HCT116 (cell line): Measurements from ENCODE around the gene UVSSA. TPM values are rescaled to one million over a fixed set of nuclear protein-coding genes. Genes with fewer than 3 reads are reported as not detected.

Experiments
- ATAC-seq: fragments of 200-7000 bp; cut with Tn5 transposase; 2 replicates; pipeline ENCODE4 v1.9.1; 2020; ENCODE audit warnings: mild to moderate bottlenecking, moderate library complexity
- BruUV-seq: library from RNA; stranded (reverse); fragments of 400-500 nt; replicated peaks from 2 replicates; lab custom pipeline; 2021; lab: Mats Ljungman, UMichigan
- CTCF ChIA-PET: fragments of 300-600 bp; sonication (Branson Sonifier 250); formaldehyde crosslinking; loops from one replicate; lab custom pipeline; 2021; ENCODE audit warnings: antibody characterized with exemption; lab: Charles Lee
- POLR2A ChIA-PET: fragments of 300-600, 350-600 bp; sonication (Branson Sonifier 250); formaldehyde crosslinking; loops from one replicate; lab custom pipeline; 2021; ENCODE audit warnings: antibody characterized with exemption; lab: Charles Lee
- RAD21 ChIA-PET, 2 experiments: fragments of 300-600 bp; sonication (Branson Sonifier 250); formaldehyde crosslinking; loops; one replicate each; lab custom pipeline; 2023; ENCODE audit warnings: low total read pairs in 2 of 2; ENCODE audit not compliant: uncharacterized antibody in 2 of 2, unreplicated experiment in 2 of 2, low non-redundant PET in 1 of 2; lab: Charles Lee
- DNase-seq: peaks from one replicate; pipeline ENCODE4 v3.0.0-alpha.2; 2010; ENCODE audit warnings: low read depth, low spot score
- H2AFZ ChIP-seq: fragments of 200-600 bp; shearing (Covaris generic), sonication (generic); 2 replicates; pipeline ENCODE4 v1.6.1; 2017; ENCODE audit warnings: low read depth, mixed run types, mixed read lengths, antibody characterized with exemption, low read length; ENCODE audit not compliant: poor library complexity, severe bottlenecking
- H3K27ac ChIP-seq: 2 replicates; pipeline ENCODE4 v1.5.1; 2012; ENCODE audit warnings: low read depth, low read length
- H3K27me3 ChIP-seq: fragments of 200-600 bp; sonication (generic); 2 replicates; pipeline ENCODE4 v1.6.1; 2016; ENCODE audit warnings: mixed run types, low read length, mixed read lengths; ENCODE audit not compliant: insufficient read depth
- H3K36me3 ChIP-seq, 2 experiments: fragments of 200-500 bp in 1 of 2; fragments of 200-600 bp in 1 of 2; sonication (Bioruptor generic) in 1 of 2; sonication (generic) in 1 of 2; 2 replicates each; pipeline versions ENCODE4 v1.5.1 to v1.6.1; 2014 to 2016; ENCODE audit warnings: low read length in 2 of 2, inconsistent platforms in 1 of 2, mixed read lengths in 1 of 2, mixed run types in 1 of 2; ENCODE audit not compliant: insufficient read depth in 2 of 2, control insufficient read depth in 1 of 2
- H3K4me1 ChIP-seq, 2 experiments: fragments of 200-600 bp in 1 of 2; sonication (generic) in 1 of 2; 2 replicates each; pipeline versions ENCODE4 v1.5.1 to v1.6.1; 2012 to 2017; ENCODE audit warnings: low read length in 2 of 2, inconsistent platforms in 1 of 2, mild to moderate bottlenecking in 1 of 2, mixed read lengths in 1 of 2, mixed run types in 1 of 2, moderate library complexity in 1 of 2; ENCODE audit not compliant: insufficient read depth in 2 of 2, control insufficient read depth in 1 of 2
- H3K4me2 ChIP-seq: fragments of 200-600 bp; sonication (generic); 2 replicates; pipeline ENCODE4 v1.6.1; 2017; ENCODE audit warnings: mixed run types, low read length, mixed read lengths
- H3K4me3 ChIP-seq, 2 experiments: fragments of 200-600 bp in 1 of 2; sonication (generic) in 1 of 2; replicated peaks in 1 of 2; 2 replicates each; pipeline ENCODE4 v1.5.1; 2011 to 2016; ENCODE audit warnings: low read length in 2 of 2, control low read depth in 1 of 2, low read depth in 1 of 2, mild to moderate bottlenecking in 1 of 2, mixed read lengths in 1 of 2, mixed run types in 1 of 2
- H3K79me2 ChIP-seq: fragments of 200-600 bp; sonication (generic); 2 replicates; pipeline ENCODE4 v1.6.1; 2017; ENCODE audit warnings: mild to moderate bottlenecking, mixed run types, low read length, moderate library complexity, mixed read lengths; ENCODE audit not compliant: insufficient read depth
- H3K9ac ChIP-seq: fragments of 200-600 bp; sonication (generic); 2 replicates; pipeline ENCODE4 v1.6.1; 2016; ENCODE audit warnings: low read length, mixed read lengths
- H3K9me2 ChIP-seq: fragments of 200-600 bp; sonication (generic), shearing (Covaris generic); 2 replicates; pipeline ENCODE4 v1.6.1; 2017; ENCODE audit warnings: mixed run types, mild to moderate bottlenecking, moderate library complexity; ENCODE audit not compliant: insufficient read depth
- H3K9me3 ChIP-seq, 2 experiments: fragments of 200-500 bp in 1 of 2; fragments of 200-600 bp in 1 of 2; sonication (Bioruptor generic) in 1 of 2; sonication (generic) in 1 of 2; 2 replicates each; pipeline ENCODE4 v1.6.1; 2014 to 2017; ENCODE audit warnings: low read length in 2 of 2, mixed read lengths in 2 of 2, inconsistent platforms in 1 of 2, low read depth in 1 of 2, mild to moderate bottlenecking in 1 of 2, mixed run types in 1 of 2, moderate library complexity in 1 of 2; ENCODE audit not compliant: control insufficient read depth in 1 of 2, insufficient read depth in 1 of 2
- H4K20me1 ChIP-seq: fragments of 200-600 bp; sonication (generic), shearing (Covaris generic); 2 replicates; pipeline ENCODE4 v1.6.1; 2017; ENCODE audit warnings: mixed run types, mild to moderate bottlenecking, moderate library complexity; ENCODE audit not compliant: insufficient read depth
- ATF3 ChIP-seq: IDR thresholded peaks from 2 replicates; pipeline ENCODE4 v1.6.1; 2012
- CBX3 ChIP-seq: IDR thresholded peaks from 2 replicates; pipeline ENCODE4 v1.6.1; 2012; ENCODE audit warnings: low read depth
- CEBPB ChIP-seq: IDR thresholded peaks from 2 replicates; pipeline ENCODE4 v1.6.1; 2012; ENCODE audit warnings: low read depth
- EGR1 ChIP-seq: IDR thresholded peaks from 2 replicates; pipeline ENCODE4 v1.6.1; 2012; ENCODE audit warnings: low read depth
- EZH2phosphoT487 ChIP-seq: fragments of 200-600 bp; IDR thresholded peaks from 2 replicates; pipeline ENCODE4 v1.6.1; 2018; ENCODE audit warnings: antibody characterized with exemption, borderline replicate concordance
- FOSL1 ChIP-seq: IDR thresholded peaks from 2 replicates; pipeline ENCODE4 v1.6.1; 2012; ENCODE audit warnings: low read depth
- JUND ChIP-seq: IDR thresholded peaks from 2 replicates; pipeline ENCODE4 v1.6.1; 2012
- POLR2AphosphoS5 ChIP-seq: IDR thresholded peaks from 2 replicates; pipeline ENCODE4 v1.6.1; 2011; ENCODE audit warnings: mild to moderate bottlenecking, low read depth, low read length, moderate library complexity
- RAD21 ChIP-seq: IDR thresholded peaks from 2 replicates; pipeline ENCODE4 v1.6.1; 2012; ENCODE audit warnings: low read depth, mild to moderate bottlenecking
- REST ChIP-seq: IDR thresholded peaks from 2 replicates; pipeline ENCODE4 v1.6.1; 2012; ENCODE audit warnings: low read depth
- SP1 ChIP-seq: IDR thresholded peaks from 2 replicates; pipeline ENCODE4 v1.6.1; 2012; ENCODE audit warnings: low read depth
- SRF ChIP-seq: IDR thresholded peaks from 2 replicates; pipeline ENCODE4 v1.6.1; 2012; ENCODE audit warnings: low read depth
- TCF7L2 ChIP-seq: IDR thresholded peaks from 2 replicates; pipeline ENCODE4 v1.7.0; 2011; ENCODE audit warnings: borderline replicate concordance, inconsistent platforms; ENCODE audit not compliant: insufficient read depth, insufficient read length; ENCODE audit errors: extremely low read depth
- YY1 ChIP-seq: IDR thresholded peaks from 2 replicates; pipeline ENCODE4 v1.6.1; 2011; ENCODE audit warnings: low read length, low read depth, moderate library complexity, mild to moderate bottlenecking; ENCODE audit not compliant: insufficient replicate concordance; ENCODE audit errors: extremely low read depth
- ZBTB33 ChIP-seq: IDR thresholded peaks from 2 replicates; pipeline ENCODE4 v1.6.1; 2011; ENCODE audit warnings: mild to moderate bottlenecking, low read length, moderate library complexity; ENCODE audit not compliant: insufficient replicate concordance; ENCODE audit errors: extremely low read depth
- ZFX ChIP-seq: fragments of 450-650 bp; IDR thresholded peaks from 2 replicates; pipeline ENCODE4 v1.6.1; 2017
- ZNF274 ChIP-seq: fragments of 200-500 bp; sonication (Bioruptor generic); IDR thresholded peaks from 2 replicates; pipeline ENCODE4 v1.6.1; 2014; ENCODE audit warnings: mild to moderate bottlenecking, low read depth, low read length, inconsistent platforms
- intact Hi-C: fragments of 100-400 bp; cut with micrococcal nuclease; formaldehyde crosslinking; loops from 2 replicates; pipeline ENCODE4 v1.10.0; 2022
- total RNA-seq: library from RNA; stranded (reverse); gene quantifications from one replicate; pipeline ENCODE4 v1.2.1, GENCODE V29; 2021; ENCODE audit not compliant: unreplicated experiment
- TF ChIP-seq, protein P1 (sequence below): IDR thresholded peaks from 2 replicates; pipeline ENCODE4 v1.6.1; 2012

Gene UVSSA
- total RNA-seq, 1 experiment from 2014 or later = 30.5 TPM

GRCh38 chr4:1316537-1317168 lies 30.4 kb upstream of the UVSSA start:
- intact Hi-C loops = no loop called here
- ChIA-PET RAD21 (no interaction called here), CTCF (no interaction called here), POLR2A (no interaction called here)
- Histone ChIP-seq H2AFZ (no peak overlapping the region), H4K20me1 (no peaks in the 10 kb centered on the region), H3K4me1 (peaks cover 0 to 3% of the 10 kb centered on the region in 2 experiments; a peak in 1 of 4 replicates), H3K36me3 (peaks cover 27 to 48% of the 10 kb centered on the region in 2 experiments)
- no peak for TF ChIP-seq CEBPB
- no peak for TF ChIP-seq YY1
- no peak for TF ChIP-seq CBX3
- no peak for TF ChIP-seq ATF3
- TF ChIP-seq FOSL1 = no peak
- no peak for TF ChIP-seq TCF7L2
- no peak for TF ChIP-seq JUND
- no peak for TF ChIP-seq ZBTB33
- no peak for TF ChIP-seq EZH2phosphoT487
- no peak for TF ChIP-seq SRF
- no peak for TF ChIP-seq POLR2AphosphoS5
- TF ChIP-seq EGR1 = no peak
- TF ChIP-seq, protein P1, sequence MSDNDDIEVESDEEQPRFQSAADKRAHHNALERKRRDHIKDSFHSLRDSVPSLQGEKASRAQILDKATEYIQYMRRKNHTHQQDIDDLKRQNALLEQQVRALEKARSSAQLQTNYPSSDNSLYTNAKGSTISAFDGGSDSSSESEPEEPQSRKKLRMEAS = no peak
- no peak for TF ChIP-seq ZFX
- TF ChIP-seq RAD21 = no peak
- no peak for TF ChIP-seq SP1
- TF ChIP-seq REST = no peak
- no peak for TF ChIP-seq ZNF274
- TF ChIP-seq, all 23 proteins: peak for 0
- Histone ChIP-seq H3K27me3 (no peaks in the 10 kb centered on the region), H3K9me2 (no peaks in the 10 kb centered on the region), H3K9ac (no peak overlapping the region), H3K79me2 (peaks cover 56% of the 10 kb centered on the region), H3K4me2 (no peak overlapping the region), H3K27ac (no peak overlapping the region), H3K4me3 (no peak overlapping the region), H3K9me3 (no peaks in the 10 kb centered on the region)
- no TSS peak for BruUV-seq
- ATAC-seq = no peak
- no peak for DNase-seq
